Endothelial cell of umbilical vein (primary cell): Measurements from ENCODE around the gene ZBTB14. TPM values are rescaled to one million over a fixed set of nuclear protein-coding genes. Genes with fewer than 3 reads are reported as not detected.

Experiments used
- BruUV-seq: library from RNA; stranded (reverse); fragments of 400-500 nt; replicated peaks from 2 replicates; lab custom pipeline; 2021; lab: Mats Ljungman, UMichigan
- CTCF ChIA-PET: fragments of 300-600, 350-600 bp; sonication (Branson Sonifier 250); formaldehyde crosslinking; loops from one replicate; lab custom pipeline; 2021; ENCODE audit warnings: antibody characterized with exemption, inconsistent platforms; lab: Charles Lee
- POLR2A ChIA-PET: fragments of 300-600, 350-600 bp; sonication (Branson Sonifier 250); formaldehyde crosslinking; loops from one replicate; lab custom pipeline; 2021; ENCODE audit warnings: antibody characterized with exemption, inconsistent platforms; lab: Charles Lee
- DNase-seq: peaks from one replicate; pipeline ENCODE4 v3.0.0-alpha.2; 2011; ENCODE audit warnings: low read depth, low spot score
- FAIRE-seq: peaks from 2 replicates; lab custom pipeline; 2011; peaks lifted over from hg19 to GRCh38; lab: Jason Lieb, UNC
- H2AFZ ChIP-seq: 2 replicates; pipeline ENCODE4 v1.6.0; 2012; ENCODE audit warnings: low read depth, low read length, control low read depth, inconsistent platforms
- H3K27ac ChIP-seq: 2 replicates; pipeline ENCODE4 v1.5.1; 2011; ENCODE audit warnings: low read depth, mild to moderate bottlenecking, control low read depth, low read length, moderate library complexity; ENCODE audit not compliant: insufficient read depth
- H3K27me3 ChIP-seq, 2 experiments: 2 replicates each; pipeline versions ENCODE4 v1.6.0 to v1.6.1; 2011; ENCODE audit warnings: low read length in 2 of 2, mixed read lengths in 1 of 2; ENCODE audit not compliant: control insufficient read depth in 2 of 2, insufficient read depth in 2 of 2
- H3K36me3 ChIP-seq, 2 experiments: 2 replicates in 1 of 2; 3 replicates in 1 of 2; pipeline ENCODE4 v1.5.1; 2011; ENCODE audit warnings: low read length in 2 of 2, mild to moderate bottlenecking in 1 of 2, moderate library complexity in 1 of 2; ENCODE audit not compliant: control insufficient read depth in 2 of 2, insufficient read depth in 2 of 2; ENCODE audit errors: extremely low read depth in 1 of 2
- H3K4me1 ChIP-seq: 3 replicates; pipeline ENCODE4 v1.5.1; 2011; ENCODE audit warnings: mild to moderate bottlenecking, low read length; ENCODE audit not compliant: control insufficient read depth, insufficient read depth; ENCODE audit errors: extremely low read depth
- H3K4me2 ChIP-seq: 2 replicates; pipeline ENCODE4 v1.6.1; 2011; ENCODE audit warnings: low read length, control low read depth, mixed read lengths; ENCODE audit not compliant: insufficient read depth
- H3K4me3 ChIP-seq, 3 experiments: fragments of 200-600 bp in 1 of 3; sonication (generic), shearing (Covaris generic) in 1 of 3; replicated peaks in 1 of 3; 2 replicates each; pipeline ENCODE4 v1.5.1; 2011 to 2016; ENCODE audit warnings: control low read depth in 3 of 3, low read length in 3 of 3, mild to moderate bottlenecking in 2 of 3, inconsistent platforms in 1 of 3, low read depth in 1 of 3, moderate library complexity in 1 of 3; ENCODE audit not compliant: insufficient read depth in 1 of 3
- H3K79me2 ChIP-seq: 2 replicates; pipeline ENCODE4 v1.6.0; 2012; ENCODE audit warnings: low read length, inconsistent platforms; ENCODE audit not compliant: control insufficient read depth, insufficient read depth
- H3K9ac ChIP-seq: replicated peaks from 2 replicates; pipeline ENCODE3; 2011; ENCODE audit warnings: low read length, control low read depth; ENCODE audit not compliant: insufficient read depth; ENCODE audit errors: extremely low read depth
- H3K9me1 ChIP-seq: replicated peaks from 3 replicates; pipeline ENCODE4 v1.6.0; 2011; ENCODE audit warnings: mild to moderate bottlenecking, low read length; ENCODE audit not compliant: control insufficient read depth, insufficient read depth; ENCODE audit errors: extremely low read depth
- H3K9me3 ChIP-seq: replicated peaks from 2 replicates; pipeline ENCODE4 v1.5.1; 2012; ENCODE audit warnings: low read length, inconsistent platforms; ENCODE audit not compliant: control insufficient read depth, insufficient read depth
- H4K20me1 ChIP-seq: replicated peaks from 2 replicates; pipeline ENCODE3; 2011; ENCODE audit warnings: mild to moderate bottlenecking, low read length; ENCODE audit not compliant: control insufficient read depth, insufficient read depth; ENCODE audit errors: extremely low read depth
- CTCF ChIP-seq, 2 donors: IDR thresholded peaks; 1 replicate in 1 of 2; 2 replicates in 1 of 2; pipeline ENCODE4 v1.5.1; 2011; ENCODE audit warnings: low read length in 2 of 2, mild to moderate bottlenecking in 2 of 2, moderate library complexity in 2 of 2, control low read depth in 1 of 2, inconsistent platforms in 1 of 2, low read depth in 1 of 2; ENCODE audit not compliant: insufficient read depth in 1 of 2; ENCODE audit errors: extremely low read depth in 1 of 2
- EZH2 ChIP-seq: IDR thresholded peaks from 2 replicates; pipeline ENCODE4 v1.6.1; 2012; ENCODE audit warnings: borderline replicate concordance, low read depth, mild to moderate bottlenecking, moderate library complexity, low read length, inconsistent platforms; ENCODE audit not compliant: severe bottlenecking
- FOS ChIP-seq: IDR thresholded peaks from 2 replicates; pipeline ENCODE4 v1.6.1; 2011; ENCODE audit warnings: mild to moderate bottlenecking, low read length, moderate library complexity, borderline replicate concordance; ENCODE audit not compliant: insufficient read depth
- GATA2 ChIP-seq: IDR thresholded peaks from 2 replicates; pipeline ENCODE4 v1.7.0; 2011; ENCODE audit warnings: low read depth, mild to moderate bottlenecking, moderate library complexity, mixed read lengths, low read length; ENCODE audit not compliant: insufficient read length, insufficient read depth
- JUN ChIP-seq: IDR thresholded peaks from 2 replicates; pipeline ENCODE4 v1.6.1; 2011; ENCODE audit warnings: borderline replicate concordance, low read depth; ENCODE audit not compliant: insufficient read length, insufficient read depth
- MAX ChIP-seq: IDR thresholded peaks from 2 replicates; pipeline ENCODE4 v1.6.1; 2011; ENCODE audit not compliant: insufficient read depth, insufficient read length
- MYC ChIP-seq: IDR thresholded peaks from one replicate; pipeline ENCODE4 v1.6.1; 2011; ENCODE audit warnings: mild to moderate bottlenecking, low read depth, low read length
- POLR2A ChIP-seq: IDR thresholded peaks from 2 replicates; pipeline ENCODE4 v1.6.1; 2012; ENCODE audit warnings: low read depth, mild to moderate bottlenecking, control low read depth, low read length
- POLR2AphosphoS5 ChIP-seq: IDR thresholded peaks from 2 replicates; pipeline ENCODE4 v1.6.1; 2012; ENCODE audit warnings: low read depth, mild to moderate bottlenecking, control low read depth, low read length, moderate library complexity; ENCODE audit not compliant: insufficient read depth
- dilution Hi-C: fragments of 300-500 bp; cut with MboI; formaldehyde crosslinking; loops from one replicate; pipeline ENCODE4 v1.15.0; 2019; ENCODE audit warnings: low sequenced_read_pairs; ENCODE audit not compliant: extremely low pct_ligation_motif_present
- intact Hi-C: fragments of 100-400 bp; cut with micrococcal nuclease; formaldehyde crosslinking; loops from one replicate; pipeline ENCODE4 v1.10.0; 2022
- polyA plus RNA-seq, 4 experiments: library from polyadenylated mRNA; depleted of rRNA in 3 of 4; stranded (reverse) in 3 of 4; unstranded in 1 of 4; fragments of >200 nt; gene quantifications; 2 replicates each; pipeline versions ENCODE4 v1.2.1 to v1.2.3, GENCODE V29; 2011 to 2012; ENCODE audit warnings: missing spikeins in 1 of 4
- total RNA-seq: library from RNA; stranded (reverse); gene quantifications from 2 replicates; pipeline ENCODE4 v1.2.3, GENCODE V29; 2021

ZBTB14 gene
- total and polyA plus RNA-seq, 2 donors (not counting 3 experiments of a cell fraction or from before 2014, with no cell fraction given) = 5.5 to 13.7 TPM

- no peak overlapping the region for H3K4me3 ChIP-seq
- H3K4me2 ChIP-seq = no peak overlapping the region
- POLR2A ChIA-PET = no interaction called here
- H3K36me3 ChIP-seq = no peaks in the 10 kb centered on the region
- H3K27ac ChIP-seq = no peak overlapping the region
- H3K27me3 ChIP-seq = peaks cover 3 to 29% of the 10 kb centered on the region in 2 experiments
- intact Hi-C loops (no loop called here), dilution Hi-C loops (no loop called here)
- no peaks in the 10 kb centered on the region for H3K4me1 ChIP-seq
- no peaks in the 10 kb centered on the region for H3K9me3 ChIP-seq
- TF ChIP-seq POLR2A (no peak), MYC (no peak), EZH2 (no peak), MAX (no peak), FOS (no peak), JUN (no peak), GATA2 (no peak), POLR2AphosphoS5 (no peak), CTCF (IDR thresholded peaks at IDR 0.05; ENCODE audit: extremely low read depth in 1 of 2, insufficient read depth in 1 of 2, low read depth in 1 of 2, low read length in 2 of 2) (no peak)
- no peak overlapping the region for H2AFZ ChIP-seq
- no peaks in the 10 kb centered on the region for H3K79me2 ChIP-seq
- H3K9me1 ChIP-seq = no peaks in the 10 kb centered on the region
- DNase-seq (no peak), FAIRE-seq (no peak)
- no peak overlapping the region for H3K9ac ChIP-seq
- CTCF ChIA-PET = no interaction called here
- H4K20me1 ChIP-seq = no peaks in the 10 kb centered on the region
- BruUV-seq = no TSS peak
Observed at GRCh38 chr18:5305835-5306234, 10.3 kb upstream of the ZBTB14 start.
